ENCODE measurements around the gene RBPJL. TPM values are rescaled to one million over a fixed set of nuclear protein-coding genes. Genes with fewer than 3 reads are reported as not detected.

Gene RBPJL
- not detected in 2 replicates for total RNA-seq

GRCh38 chr20:45306431-45306982 lies at the start of gene RBPJL:
TSS of gene RBPJL (plus strand) at chr20:45306840. CDS start at chr20:45306923, 83 bp downstream.

GRCh38 chr20:45308117-45308778 lies 1.6 kb downstream of the RBPJL start, which contains the start of gene MATN4:
TSS of gene MATN4 (minus strand) at chr20:45308299. CDS start at chr20:45305582, 2,717 bp downstream.

GRCh38 chr20:45347936-45348778 lies 41.5 kb downstream of the RBPJL start, which contains the start of gene SDC4:
TSS of gene SDC4 (minus strand) at chr20:45348424. CDS start at chr20:45348384, 40 bp downstream.

GRCh38 chr20:45362804-45363610 lies 56.4 kb downstream of the RBPJL start, which contains the start of gene SYS1:
TSS of gene SYS1 (plus strand) at chr20:45363156. CDS start at chr20:45363532, 376 bp downstream.

Other genes with a start within 250 kb of the RBPJL start
- gene KCNS1, start 205.7 kb upstream of the RBPJL start, total RNA-seq: 0.71 TPM in 1 of 2 replicates, not detected in the other
- gene WFDC5, start 191.7 kb upstream of the RBPJL start, total RNA-seq: not detected in 2 replicates
- gene WFDC12, start 182.4 kb upstream of the RBPJL start, total RNA-seq: not detected in 2 replicates
- not detected in 2 replicates for gene PI3, start 131.9 kb upstream of the RBPJL start, total RNA-seq
- not detected in 2 replicates for gene SEMG1, start 99.8 kb upstream of the RBPJL start, total RNA-seq
- gene SEMG2, start 85.5 kb upstream of the RBPJL start, total RNA-seq: not detected in 2 replicates
- gene SLPI, start 52.3 kb upstream of the RBPJL start, total RNA-seq: not detected in 2 replicates
- not detected in 2 replicates for gene MATN4, start 1.5 kb downstream of the RBPJL start, total RNA-seq
- gene SDC4, start 41.6 kb downstream of the RBPJL start, total RNA-seq: 263 and 270 TPM in 2 replicates
- gene SYS1, start 56.3 kb downstream of the RBPJL start, total RNA-seq: 43.0 and 95.3 TPM in 2 replicates
- gene TP53TG5, start 71.5 kb downstream of the RBPJL start, total RNA-seq: 3.2 TPM in 1 of 2 replicates, not detected in the other
- 4.9 and 11.3 TPM in 2 replicates for gene DBNDD2, start 101.4 kb downstream of the RBPJL start, total RNA-seq
- gene PIGT, start 109.3 kb downstream of the RBPJL start, total RNA-seq: 63.6 and 67.5 TPM in 2 replicates
- not detected in 2 replicates for gene WFDC2, start 162.9 kb downstream of the RBPJL start, total RNA-seq
- gene SPINT3, start 208.8 kb downstream of the RBPJL start, total RNA-seq: not detected in 2 replicates
- not detected in 2 replicates for gene WFDC6, start 232.6 kb downstream of the RBPJL start, total RNA-seq
- gene EPPIN, start 240.6 kb downstream of the RBPJL start, total RNA-seq: not detected in 2 replicates